ENCODE results near the gene TCF7L1.

Gene TCF7L1

GRCh38 chr2:85257970-85258605 lies 124.9 kb downstream of the TCF7L1 start:
- no peak for DNase-seq

DNA sequence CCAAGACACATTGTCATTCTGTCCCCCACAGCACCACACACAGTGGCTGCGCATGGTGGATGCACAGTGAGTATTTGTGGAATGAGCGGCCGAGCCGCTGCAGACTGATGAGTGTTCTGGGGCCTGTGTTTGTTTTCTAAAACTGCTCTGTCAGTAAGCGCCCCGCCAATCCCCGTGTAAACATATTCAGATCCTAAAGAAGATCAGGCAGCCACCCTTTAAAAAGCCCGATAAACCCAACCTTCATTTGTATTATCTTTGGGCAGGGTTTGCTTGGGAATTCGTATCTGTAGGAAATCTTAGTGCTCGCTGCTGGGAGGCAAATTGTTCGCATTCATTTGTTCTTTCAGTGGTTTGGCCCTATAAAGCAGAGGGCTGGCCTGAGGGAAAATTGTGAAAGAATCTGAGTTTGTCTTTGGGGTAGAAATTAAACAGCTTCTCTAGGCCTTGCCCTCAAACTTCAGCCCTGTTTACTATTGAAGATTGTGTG lies 126.0 kb downstream of the TCF7L1 start:
- no peak for DNase-seq

- no peak for DNase-seq
Measured at GRCh38 chr2:85259879-85260278, 126.7 kb downstream of the TCF7L1 start.

- DNase-seq, result no peak
Measured at GRCh38 chr2:85263591-85263990, 130.4 kb downstream of the TCF7L1 start.

DNA sequence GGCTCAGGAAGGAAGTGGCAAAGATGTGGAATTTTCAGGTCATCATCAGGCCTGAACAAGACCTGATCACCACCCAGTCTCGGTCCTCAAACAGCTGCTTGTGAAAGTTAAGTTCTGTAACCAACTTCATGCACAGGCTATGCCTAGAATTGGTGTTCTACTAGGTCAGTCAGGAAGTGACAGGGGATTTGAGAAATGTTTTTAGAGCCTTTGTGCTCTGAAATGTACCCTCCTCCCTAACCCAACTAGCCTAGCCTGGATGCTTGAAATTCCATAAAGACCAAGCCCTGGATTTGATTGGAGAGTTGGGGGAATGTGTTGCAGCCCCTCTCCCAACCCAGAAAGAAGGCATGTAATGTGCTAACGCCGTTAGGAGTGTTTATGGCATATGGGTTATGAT lies 131.3 kb downstream of the TCF7L1 start:
- DNase-seq, result no peak

GRCh38 chr2:85265304-85265703 lies 132.1 kb downstream of the TCF7L1 start:
- no peak for DNase-seq

GRCh38 chr2:85266146-85267041 lies 133.2 kb downstream of the TCF7L1 start:
- no peak for DNase-seq

DNA sequence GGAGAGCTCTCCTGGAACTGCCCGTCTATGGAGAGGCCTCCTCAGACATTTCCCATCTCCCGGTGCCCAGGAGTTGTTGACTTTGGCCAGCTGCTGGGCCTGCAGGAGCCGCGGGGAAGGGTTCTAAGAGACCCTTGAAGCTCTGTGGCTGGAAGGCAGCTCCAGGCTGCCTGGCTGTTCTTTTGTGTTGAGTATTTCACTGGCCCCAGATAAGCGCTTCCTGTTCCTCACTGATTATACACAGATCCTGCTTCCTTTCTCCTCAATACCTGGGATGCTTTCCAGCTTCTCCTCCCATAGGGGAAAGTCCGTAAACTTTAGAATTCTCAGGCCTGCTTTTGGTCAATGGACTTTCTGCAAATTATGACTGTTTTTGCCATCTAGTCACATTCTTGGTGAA lies 136.8 kb downstream of the TCF7L1 start:
- peak; percentile 29 for DNase-seq

GRCh38 chr2:85272357-85272756 lies 139.2 kb downstream of the TCF7L1 start:
- DNase-seq, result no peak

- DNase-seq, result no peak
Measured at GRCh38 chr2:85273738-85274731, 140.8 kb downstream of the TCF7L1 start.

- no peak for DNase-seq
Measured at GRCh38 chr2:85275984-85276540, 142.9 kb downstream of the TCF7L1 start.

GRCh38 chr2:85276571-85277118 lies 143.5 kb downstream of the TCF7L1 start:
- DNase-seq, result no peak

DNA sequence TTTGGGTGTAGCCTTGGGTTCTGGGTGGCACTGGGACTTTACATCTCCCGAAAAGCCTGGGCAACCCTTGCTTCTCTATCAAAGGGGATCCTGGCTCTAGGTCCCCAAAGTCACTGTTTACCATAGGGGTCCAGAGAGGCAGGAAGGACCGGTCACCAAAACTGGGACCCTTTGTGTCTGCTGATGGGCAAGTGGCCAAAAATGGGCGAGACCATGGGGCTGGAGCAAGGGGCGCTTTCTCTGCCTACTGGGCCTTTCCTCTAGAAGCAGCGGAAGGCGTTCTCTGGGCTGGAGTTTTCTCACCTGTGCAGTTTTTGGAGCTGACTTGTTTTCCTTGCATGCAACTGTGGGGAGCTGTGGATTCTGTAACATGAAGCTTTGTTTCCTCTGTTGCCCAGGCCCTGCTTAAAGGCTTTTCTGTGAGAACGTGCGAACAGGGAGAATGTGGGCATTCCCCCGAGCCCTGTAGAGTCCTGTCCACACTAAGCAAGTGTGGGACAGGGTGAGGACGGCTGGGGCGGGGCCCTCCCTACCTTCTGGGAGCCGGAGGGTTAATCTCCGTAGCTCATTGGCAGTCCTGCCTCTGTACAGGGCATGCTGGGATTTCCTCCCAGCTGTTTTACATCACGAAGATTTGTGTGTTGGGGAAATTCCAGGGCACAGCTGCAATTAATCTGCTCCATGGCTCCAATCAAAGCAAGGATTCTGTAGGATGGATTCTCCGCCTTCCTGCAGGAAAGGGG lies 144.4 kb downstream of the TCF7L1 start:
- no peak for DNase-seq

DNA sequence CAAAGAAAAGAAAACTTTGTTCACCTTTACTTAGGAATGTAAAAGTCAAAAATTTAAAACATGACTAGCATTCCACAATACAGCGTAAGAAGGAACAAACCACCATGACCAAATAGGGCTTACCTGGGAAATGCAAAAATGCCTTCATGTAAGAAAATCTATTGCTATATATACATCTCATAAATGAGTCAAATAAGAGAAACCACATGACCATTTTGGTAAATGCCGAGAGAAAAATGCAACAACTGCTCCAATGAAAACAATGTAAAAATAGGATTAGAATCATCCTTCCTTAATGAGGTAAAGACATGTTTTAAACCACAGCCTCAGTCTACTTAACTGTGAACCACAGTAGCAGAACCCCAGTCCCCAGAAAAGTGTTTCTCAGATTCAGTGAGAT lies 145.2 kb downstream of the TCF7L1 start:
- DNase-seq, result no peak

GRCh38 chr2:85281553-85281952 lies 148.4 kb downstream of the TCF7L1 start:
- no peak for DNase-seq

GRCh38 chr2:85282914-85283313 lies 149.7 kb downstream of the TCF7L1 start:
- no peak for DNase-seq

DNA sequence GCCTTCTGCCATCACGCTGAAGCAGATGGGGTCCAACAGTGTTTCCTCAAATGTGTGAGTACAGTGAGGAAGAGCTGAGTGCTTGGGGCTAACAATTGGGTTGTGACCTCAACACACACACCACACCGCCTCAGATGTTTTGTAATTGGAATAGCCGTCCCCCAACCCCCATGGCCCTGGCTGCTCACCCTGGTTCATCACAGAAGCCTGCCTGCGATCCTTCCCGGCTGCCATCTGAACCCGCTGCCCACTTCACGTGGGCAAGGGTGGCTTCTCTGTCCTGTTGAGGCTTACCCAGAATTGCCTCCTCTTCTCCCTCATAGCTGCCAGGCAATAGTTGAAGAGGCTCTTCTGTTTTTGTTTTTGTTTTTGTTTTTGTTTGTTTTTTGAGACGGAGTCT lies 150.4 kb downstream of the TCF7L1 start:
- no peak for DNase-seq

GRCh38 chr2:85286918-85287317 lies 153.7 kb downstream of the TCF7L1 start:
- DNase-seq, result no peak

DNA sequence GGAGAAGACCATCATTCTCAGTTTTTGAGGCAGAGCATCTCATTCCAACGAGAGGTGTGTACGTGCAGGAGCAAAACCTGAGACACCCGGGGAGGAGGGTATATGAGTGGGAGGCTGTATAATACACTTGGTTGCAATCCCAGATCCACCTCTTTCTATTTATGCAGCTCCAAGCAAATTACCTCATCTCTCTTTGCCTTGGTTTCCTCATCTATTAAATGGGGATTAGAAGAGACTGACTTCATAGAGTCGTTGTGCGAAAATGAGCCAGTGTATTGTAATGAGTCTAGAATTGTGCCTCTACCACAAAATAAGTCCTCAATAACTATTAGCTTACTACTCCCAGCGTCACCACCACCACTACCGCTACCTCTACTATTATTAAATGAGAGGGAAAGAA lies 154.5 kb downstream of the TCF7L1 start:
- no peak for DNase-seq

DNA sequence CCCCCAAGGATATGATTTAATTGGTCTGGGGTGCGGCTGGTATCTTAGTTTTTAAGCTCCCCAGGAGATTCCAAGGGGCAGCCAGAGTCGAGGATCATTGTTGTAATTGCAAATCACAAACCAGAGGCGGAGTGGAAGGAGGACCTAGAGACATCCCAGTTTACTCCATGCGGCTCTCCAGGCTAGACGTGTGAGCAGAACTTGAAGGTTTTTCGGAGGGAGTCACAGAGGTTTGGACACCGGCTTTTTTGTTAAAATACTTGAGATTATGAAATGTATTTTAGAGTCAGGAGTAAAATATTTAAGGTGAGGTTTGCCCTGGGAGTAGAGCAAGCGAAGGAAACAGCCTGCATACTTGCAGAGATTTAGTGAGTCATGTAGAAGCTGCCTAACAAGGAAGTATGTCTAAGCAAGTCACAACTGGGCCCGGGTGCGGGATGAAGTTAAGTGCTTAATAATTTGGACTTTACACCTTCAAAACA lies 155.1 kb downstream of the TCF7L1 start:
- DNase-seq, result no peak

GRCh38 chr2:85291425-85292023 lies 158.3 kb downstream of the TCF7L1 start:
- no peak for DNase-seq

All from NCI-H510A (cell line).